ENCODE data around the gene MAPK8IP1.

MAPK8IP1 gene

DNA sequence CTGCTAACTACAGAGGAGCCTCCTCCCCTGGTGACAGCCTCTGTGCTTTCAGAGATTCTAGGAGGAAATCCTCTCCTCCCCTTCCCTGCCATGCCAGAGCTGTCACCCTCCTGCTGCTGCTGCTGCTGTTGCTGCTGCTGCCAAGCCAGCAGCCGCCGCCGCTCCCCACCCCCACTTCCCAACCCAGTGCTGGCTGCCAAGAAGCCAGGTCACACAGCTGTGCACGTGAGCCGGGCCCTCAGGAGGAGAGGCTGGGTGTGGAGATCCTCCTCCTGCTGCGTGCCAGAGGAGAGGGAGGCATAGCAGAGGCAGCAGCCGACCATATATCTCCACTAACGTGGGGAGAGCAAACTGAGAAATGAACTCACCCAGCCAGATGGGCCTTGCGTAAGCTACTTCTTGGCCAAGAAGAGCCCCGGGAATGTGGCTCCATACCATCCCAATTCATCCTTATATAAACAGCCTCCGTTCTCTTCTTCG is 25.8 kb upstream of the MAPK8IP1 start:
- DNase-seq (ENCODE audit: low read depth in 4 of 4, low spot score in 1 of 4), result no peak

DNA sequence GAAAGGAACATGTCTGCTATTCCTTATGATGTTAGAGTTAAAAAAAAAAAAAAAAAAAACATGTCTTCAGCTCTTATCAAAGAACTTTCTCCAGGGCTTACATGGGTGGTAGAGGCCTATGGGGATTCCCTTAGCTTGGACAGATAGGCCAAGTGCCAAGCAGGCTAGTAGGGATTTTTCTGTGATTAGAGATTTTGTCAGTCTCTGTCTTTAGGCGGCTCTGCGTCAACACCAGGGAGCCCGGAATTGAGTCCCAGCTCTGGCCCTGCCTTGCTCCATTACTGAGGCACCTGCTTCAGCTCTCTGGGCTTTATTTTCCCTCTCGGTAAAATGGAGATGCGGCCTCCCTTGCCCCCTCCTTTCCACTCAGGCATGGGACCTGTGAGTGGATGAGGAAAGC is 25.1 kb upstream of the MAPK8IP1 start:
- no peak for DNase-seq (ENCODE audit: low read depth in 4 of 4, low spot score in 1 of 4)

DNA sequence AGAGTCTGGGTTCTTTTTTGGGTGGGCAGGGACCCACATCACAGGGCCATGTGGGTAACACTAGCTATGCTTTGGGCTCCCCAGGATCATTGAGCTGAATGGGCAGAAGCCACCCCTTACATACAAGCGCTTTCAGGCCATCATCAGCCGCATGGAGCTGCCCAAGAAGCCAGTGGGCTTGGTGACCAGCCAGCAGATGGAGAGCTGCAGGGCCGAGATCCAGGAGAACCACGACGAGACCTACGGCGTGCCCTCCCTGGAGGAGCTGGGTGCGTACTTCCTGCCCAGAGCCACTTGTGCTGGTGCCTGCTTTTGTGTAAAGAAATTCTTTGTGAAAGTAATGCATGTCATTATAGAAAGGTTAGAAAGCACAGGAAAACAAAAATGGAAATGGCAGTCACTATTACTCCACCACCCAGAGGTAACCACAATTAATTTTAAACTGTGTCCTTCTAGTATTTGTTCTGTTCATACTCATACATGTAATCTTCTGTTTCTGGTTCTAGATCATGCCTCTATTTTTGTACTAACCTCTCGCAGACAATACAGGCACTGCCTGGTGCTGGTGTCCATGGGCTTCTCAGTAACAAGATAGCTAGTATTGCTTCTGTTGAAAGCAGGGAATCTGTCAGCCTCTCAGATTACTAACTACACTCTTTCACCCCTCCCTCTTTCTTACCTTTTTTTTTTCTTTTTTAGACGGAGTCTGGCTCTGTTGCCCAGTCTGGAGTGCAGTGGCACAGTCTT is 24.5 kb upstream of the MAPK8IP1 start:
- DNase-seq (ENCODE audit: low read depth in 4 of 4, low spot score in 1 of 4), result no peak

DNA sequence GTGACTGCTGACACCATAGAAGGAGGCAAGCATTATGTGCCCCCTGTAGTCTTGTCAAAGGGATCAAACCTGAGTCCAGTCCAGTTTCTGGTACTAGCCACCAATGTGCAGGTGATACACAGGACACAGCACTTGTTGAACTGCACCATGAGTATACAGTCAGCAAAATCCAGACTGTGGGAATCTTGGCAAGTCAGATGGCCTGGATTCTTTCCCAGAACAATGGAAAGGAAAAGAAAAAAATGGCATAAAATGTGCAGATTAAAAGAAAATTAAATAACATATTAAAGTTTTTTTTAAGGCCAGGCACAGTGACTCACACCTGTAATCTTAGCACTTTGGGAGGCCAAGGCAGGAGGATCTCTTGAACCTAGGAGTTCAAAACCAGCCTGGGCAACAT is 21.4 kb upstream of the MAPK8IP1 start:
- no peak for DNase-seq (ENCODE audit: low read depth in 4 of 4, low spot score in 1 of 4)

DNA sequence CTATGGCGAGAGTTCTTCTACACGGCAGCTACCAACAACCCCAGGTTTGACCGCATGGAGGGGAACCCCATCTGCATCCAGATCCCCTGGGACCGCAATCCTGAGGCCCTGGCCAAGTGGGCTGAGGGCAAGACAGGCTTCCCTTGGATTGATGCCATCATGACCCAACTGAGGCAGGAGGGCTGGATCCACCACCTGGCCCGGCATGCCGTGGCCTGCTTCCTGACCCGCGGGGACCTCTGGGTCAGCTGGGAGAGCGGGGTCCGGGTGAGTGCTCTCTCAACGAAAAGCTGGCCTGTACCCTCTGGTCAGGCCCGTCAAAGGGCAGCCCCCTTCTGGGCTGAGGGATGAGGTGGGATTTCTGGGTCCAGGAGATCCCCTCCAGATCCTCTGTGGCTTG is 15.9 kb upstream of the MAPK8IP1 start:
- no peak for DNase-seq (ENCODE audit: low read depth in 4 of 4, low spot score in 1 of 4)

DNA sequence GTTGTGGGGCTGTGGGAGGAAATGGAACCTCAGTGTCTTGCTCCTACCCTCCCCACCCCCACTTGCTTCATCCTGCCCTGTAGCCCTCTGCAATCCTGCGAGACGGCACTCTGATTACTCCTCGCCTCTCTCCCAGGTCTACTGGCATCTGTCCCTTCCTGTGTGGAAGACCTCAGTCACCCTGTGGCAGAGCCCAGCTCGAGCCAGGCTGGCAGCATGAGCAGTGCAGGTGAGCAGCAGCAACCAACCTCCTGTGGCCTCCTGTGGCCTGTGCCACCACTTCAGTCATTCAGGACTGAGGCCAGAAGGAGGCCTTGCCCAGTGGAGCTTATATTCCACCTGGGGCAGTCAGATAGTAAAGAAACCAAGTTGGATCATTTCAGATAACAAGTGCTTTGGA is 14.7 kb upstream of the MAPK8IP1 start:
- DNase-seq (ENCODE audit: low read depth in 4 of 4, low spot score in 1 of 4), result no peak

DNA sequence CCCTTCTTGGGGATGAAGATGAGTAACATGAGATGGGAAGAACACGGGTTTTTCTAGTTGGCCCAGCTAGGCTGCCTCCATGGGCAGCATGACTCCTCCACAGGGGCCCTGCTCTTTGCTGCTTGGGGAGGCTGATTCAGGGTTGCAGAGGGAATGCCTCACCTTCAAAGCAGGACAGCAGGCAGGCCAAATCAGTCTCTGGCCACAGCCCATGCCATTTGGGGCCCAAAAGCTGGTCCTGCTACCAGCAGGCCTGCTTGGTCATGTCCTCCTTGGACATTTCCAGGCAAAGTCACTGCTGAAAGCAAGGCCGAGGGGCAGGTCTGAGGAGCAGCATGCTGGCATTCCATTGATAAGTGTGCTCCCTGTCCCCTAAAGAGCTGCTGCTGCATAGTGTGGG is 13.8 kb upstream of the MAPK8IP1 start:
- no peak for DNase-seq (ENCODE audit: low read depth in 4 of 4, low spot score in 1 of 4)

DNA sequence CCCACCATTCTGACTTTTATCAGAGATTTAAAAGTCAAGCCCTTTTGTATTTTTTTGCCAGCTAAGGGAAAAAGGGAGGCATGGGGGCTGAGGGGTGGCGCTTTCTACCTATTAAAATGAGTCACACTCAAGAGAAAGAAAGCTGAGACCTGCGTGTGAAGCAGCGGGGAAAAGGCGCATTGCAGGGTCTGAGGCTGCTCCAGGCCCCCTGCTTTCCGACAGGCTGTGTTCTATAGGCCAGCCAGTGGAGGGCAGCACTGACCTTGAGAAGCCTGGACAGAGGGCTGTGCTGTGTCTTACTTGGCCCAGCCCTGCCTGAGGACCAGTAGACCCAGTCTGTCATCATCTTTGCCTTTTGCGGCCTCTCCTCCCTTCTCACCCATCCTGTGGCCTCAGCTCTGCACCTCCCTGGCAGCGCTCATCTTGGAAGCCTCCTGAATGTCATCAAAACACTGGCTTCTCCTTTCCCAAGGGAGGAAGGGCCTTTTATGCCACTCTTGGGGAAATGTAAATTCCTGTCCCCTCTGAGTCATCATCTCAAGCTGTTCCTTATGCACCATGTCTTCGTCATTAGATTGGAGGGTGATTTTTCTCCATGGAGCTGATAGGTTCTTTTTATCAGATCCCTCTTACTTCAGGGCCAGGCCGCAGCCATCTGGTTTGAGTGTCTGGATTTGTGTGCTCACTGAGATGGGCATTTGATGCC is 12.6 kb upstream of the MAPK8IP1 start:
- no peak for DNase-seq (ENCODE audit: low read depth in 4 of 4, low spot score in 1 of 4)

DNA sequence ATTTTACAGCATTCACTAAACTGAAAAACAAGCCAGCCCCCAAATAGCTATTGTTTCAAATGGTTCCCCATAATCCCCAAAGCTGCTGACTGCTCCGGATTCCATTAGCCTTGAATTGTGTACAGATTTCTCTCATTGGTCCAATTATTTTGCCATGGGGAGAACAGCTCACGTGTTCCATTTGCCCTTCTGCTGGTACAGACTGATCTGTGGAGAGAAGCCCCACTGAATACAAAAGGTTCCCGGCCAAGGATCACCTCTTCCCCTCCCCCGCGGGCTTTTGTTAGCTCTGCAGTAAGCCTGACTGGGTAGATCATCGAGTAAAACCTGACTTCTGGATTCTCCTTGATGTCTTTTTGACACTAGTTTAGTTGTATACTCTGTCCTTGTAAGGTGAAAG is 9.1 kb upstream of the MAPK8IP1 start:
- DNase-seq (ENCODE audit: low read depth in 4 of 4, low spot score in 1 of 4), result no peak

DNA sequence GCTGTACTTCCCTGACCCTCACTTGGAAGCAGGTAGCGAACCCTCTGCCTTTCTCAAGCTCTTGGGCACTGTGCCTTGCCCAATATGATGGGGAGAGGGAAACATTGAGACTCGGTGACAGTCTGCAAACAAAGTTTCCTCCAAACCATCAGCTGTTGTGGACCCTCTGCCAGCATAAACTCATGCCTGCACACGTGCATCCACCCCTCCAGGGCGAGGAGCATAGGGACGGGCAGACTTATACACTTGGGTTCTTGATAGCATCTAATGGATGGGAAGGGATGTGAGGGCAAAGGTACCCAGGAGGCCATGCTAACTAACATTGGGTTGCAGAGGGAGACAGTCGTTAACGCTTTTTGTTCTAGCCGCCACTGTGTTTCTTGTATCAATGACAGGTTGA is 8.2 kb upstream of the MAPK8IP1 start:
- no peak for DNase-seq (ENCODE audit: low read depth in 4 of 4, low spot score in 1 of 4)

DNA sequence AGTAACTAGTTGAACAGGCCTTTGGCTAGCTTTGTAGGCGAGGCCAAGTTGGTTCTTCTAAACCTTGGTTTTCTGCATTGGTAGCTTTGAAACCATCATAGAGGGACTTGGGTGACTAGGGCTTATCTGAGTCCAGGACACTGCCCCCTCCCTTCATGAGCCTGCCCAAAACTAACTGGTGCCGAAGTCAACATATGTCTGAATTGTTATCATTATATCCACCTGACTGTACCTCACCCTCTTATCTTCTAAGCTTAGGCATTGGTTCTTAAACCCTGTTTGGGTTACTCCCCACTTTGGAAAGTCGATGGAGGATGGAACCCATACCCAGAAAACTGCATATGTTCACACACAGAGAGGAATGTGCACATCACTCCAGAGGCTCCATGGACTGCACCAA is 7.6 kb upstream of the MAPK8IP1 start:
- DNase-seq (ENCODE audit: low read depth in 4 of 4, low spot score in 1 of 4), result no peak

DNA sequence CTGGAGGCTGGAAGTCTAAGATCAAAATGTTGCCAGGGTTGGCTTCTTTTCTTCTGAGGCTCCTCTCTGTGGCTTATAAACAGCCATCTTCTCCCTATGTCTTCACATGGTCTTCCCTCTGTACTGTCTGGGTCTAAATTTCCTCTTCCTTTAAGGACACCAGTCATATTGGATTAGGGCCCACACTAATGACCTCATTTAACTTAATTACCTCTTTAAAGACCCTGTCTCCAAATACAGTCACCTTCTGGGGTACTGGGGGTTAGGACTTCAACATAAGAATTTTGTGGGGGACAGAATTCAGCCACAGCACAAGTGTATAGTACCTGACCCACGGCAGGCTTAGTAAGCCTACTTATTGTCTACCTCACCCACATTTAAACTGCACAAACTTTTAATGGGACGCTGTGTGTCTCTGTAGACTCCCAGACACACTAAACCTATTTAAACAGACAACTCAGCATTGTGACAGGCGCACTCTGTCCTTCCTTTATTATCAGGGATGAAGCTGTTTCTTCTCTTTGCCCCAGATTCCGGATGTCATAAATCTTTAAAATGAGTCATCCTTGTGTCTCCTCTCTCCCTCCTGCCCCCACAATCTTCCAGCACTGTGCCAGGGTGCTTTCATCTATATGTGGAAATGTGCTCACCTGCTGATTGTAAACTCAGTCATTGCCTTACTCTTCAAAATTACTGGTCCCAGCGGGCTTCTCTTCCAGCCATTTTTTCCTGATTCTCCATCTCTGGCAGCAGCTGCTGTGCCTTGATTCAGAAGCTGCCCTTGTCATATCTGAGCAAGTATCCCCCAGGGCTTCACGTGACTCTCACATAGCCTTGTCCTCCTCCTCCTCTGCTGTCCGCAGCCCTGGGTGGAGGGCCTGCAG is 5.4 kb upstream of the MAPK8IP1 start:
- DNase-seq (ENCODE audit: low read depth in 4 of 4, low spot score in 1 of 4), result no peak

DNA sequence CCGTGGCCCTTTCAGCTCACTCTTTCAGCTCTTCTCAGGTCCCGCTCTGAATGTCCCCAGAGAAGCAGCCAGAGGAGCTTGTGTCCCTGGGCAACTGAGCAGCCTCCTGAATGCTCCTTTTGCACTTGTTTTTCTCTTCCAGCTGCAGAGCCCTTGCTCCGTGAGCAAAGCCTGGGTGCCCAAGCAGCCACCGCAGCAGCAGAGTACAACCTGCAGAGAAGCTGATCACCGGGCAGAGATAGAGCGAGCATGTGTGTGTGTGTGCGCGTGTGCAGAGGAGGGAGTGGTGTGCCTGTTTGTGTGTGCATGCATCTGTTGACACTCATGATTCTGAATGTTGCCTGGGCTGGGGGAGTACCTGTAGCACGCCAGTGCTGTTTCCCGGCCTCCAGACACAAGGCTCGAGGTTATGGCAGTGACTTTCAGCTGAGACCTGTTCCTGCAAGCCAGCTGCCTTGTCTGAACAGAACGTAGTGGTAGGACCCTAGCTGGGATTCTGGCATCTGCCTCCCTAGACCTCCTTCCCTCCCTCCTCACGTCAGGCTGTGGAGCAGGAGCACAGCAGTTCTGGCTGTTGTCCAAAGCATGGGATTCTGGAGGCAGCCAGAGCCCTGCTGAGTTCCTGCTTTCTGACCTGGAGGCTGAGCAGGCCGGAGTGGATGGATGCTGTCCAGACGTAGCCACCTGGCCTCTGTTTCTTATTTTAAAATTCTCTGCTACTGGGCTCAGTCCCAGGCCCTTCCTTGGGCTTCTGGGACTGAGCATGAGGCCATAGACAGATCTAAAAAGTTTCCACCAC is 4.5 kb upstream of the MAPK8IP1 start:
- no peak for DNase-seq (ENCODE audit: low read depth in 4 of 4, low spot score in 1 of 4)

DNA sequence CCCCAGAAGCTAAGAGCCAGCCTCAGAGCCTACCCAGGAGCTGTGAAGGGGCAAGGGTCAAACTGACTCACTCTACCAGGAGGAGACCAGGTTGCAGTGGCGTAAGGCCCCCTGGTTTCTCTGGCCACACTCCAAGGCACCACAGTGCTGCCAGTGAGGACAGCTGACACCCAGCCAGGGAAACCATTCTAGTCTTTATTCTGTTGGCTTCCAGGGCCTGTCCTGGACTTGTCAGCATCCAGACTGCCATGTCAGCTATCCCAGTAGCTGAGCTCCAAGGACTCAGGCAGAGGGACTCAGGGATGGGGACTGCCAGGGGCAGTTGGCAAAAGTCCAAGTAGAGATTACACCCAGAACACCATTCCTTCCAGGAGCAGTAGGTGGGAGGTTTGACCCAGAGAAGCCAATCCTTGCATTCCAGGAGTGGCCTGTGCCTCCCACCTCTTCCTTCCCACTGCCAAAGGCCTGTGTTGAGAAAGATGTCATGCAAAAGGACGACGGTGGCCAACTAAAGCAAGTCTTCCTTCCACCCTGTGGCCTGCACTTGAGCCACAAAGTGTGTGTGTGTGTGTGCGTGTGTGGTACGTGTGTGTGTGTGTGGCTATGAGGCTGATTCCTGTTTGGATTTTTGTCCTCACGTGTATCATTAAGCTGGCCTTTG is 3.6 kb upstream of the MAPK8IP1 start:
- DNase-seq (ENCODE audit: low read depth in 4 of 4, low spot score in 1 of 4), result no peak

DNA sequence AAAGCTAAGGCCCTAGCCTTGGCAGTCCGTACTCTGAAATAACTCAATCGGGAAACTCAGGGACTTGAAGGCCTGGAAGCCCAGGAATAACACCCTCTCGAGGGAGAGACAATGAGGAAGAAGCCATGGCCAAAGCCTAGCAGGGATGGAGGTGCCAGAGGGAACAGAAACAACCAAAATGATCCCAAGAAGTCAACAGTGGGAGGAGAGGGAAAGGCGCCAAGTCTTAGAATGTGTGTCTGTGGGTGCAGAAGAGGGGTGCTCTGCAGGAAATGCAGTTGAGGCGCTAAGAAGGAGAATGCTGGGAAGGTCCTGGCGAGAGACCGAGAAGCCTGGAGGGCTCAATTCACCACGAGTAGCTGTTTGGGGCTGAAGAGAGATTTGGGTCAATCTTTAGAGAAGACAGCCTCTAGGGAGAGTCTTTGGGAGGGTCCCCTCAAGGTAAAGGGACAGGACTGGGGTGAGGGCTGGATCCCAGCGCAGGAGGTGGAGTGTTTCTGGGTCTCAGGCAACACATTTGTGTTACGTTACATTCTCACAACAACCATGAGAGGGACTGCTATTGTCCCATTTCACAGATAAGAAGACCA is 760 bp upstream of the MAPK8IP1 start:
- DNase-seq (ENCODE audit: low read depth in 4 of 4, low spot score in 1 of 4), result no peak

DNA sequence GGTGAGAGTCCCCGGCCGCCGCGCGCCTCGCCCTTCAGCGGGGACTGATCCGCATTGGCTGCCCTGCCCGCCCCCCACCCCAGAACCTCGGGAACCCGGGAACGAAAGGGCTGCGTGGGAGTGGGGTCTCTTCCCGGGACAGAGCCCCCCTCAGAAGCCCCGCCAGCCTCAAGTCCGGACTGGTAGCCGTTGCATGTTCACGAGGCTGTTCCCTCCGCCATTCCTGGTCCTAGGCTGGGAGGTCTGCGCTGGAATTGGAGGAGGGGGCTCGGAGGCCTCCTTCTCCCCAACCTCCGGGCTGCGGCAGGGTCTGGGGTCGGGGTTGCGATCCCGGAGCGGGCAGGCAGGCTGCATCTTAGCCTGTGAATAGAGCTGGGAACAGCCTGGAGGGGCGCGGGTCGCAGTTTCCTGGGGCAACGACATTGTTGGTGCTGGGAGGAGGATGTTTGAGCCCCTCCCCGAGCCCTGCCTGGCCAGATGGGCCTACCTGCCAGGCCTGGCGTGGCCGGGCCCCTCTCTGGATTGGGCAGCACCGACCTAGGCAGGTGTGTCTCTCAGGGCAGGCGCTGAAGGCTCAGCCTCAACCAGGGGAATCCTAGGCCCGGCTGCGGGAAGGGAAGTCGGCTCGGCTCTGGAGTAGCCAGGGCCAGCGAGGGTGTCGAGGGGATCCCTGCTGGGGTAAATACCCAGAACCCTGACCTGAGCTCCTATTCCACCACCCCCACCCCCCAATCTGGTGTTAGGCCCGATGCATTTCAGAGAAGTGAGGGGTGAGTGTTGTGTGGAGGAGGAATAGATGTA is 670 bp downstream of the MAPK8IP1 start:
- DNase-seq (ENCODE audit: low read depth in 4 of 4, low spot score in 1 of 4), result no peak

DNA sequence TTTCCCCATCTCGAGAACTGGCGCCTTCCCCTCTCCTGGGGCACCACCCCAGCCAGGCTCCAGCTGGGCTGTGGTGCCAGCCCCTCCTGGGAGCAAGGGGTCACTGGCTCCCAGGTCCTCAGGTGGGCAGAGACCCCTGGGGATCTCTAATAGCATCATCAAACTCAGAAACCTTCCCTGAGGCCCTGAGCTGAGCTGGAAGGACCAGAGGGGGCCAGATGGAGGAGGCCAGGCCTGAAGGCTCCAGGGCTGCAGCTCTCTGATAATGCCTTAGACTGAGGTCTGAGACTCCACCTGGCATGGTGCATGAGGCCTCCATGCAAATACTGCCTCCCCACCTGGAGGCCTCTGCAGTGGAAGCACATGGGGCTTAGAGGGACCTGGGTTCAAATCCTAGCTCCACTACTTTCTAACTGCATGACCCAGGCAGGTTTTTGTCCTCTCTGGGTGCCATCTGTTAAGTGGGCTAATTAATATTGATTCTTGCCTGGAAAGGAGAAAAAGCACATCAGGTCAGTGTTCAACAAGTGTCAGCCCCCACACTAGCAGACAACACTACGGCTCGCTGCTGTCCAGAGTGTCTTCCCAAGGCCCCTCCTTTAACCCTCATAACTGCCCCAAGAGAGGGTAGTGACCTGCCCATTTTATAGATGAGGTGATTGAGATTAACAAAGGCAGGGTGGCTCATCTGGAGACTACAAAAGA is 1.5 kb downstream of the MAPK8IP1 start:
- no peak for DNase-seq (ENCODE audit: low read depth in 4 of 4, low spot score in 1 of 4)

DNA sequence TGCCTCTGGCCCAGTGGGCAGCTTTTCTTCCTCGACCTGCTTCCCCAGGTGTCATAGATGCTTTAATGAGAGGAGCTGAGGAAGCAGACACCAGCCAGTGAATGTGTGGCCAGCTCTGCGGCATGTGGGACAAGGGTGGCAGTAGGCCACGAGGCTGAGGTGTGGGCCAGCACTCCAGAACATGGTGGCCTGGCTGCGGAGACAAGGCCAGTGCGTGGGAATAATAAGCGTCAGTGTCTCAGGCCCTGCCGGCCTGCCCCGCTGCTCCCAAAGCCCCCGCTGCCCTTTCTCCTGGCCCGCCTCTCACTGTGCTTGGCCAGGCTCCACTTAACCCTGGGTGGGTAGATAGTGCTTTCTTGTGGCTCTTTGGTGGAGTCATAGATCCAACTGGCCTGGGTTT is 2.1 kb downstream of the MAPK8IP1 start:
- DNase-seq (ENCODE audit: low read depth in 4 of 4, low spot score in 1 of 4), result no peak

DNA sequence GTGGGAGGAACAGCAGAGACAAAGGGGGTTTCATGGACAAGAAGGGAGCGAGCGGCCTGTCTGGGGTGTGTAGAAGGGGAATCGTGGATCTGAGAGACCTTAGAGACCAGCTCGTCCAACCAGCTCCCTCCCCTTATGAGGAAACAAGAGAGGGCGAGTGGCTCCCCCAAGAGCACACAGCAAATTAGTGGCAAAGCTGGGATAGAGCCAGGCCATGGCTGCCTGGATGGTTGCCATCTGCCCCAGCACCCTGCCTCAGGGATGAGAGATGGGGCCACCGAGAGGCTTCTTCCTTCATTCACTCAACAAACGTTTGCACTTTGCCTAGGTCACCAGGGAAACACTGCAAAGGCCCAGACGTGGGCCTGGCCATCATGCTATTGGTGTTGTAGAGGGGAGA is 4.1 kb downstream of the MAPK8IP1 start:
- no peak for DNase-seq (ENCODE audit: low read depth in 4 of 4, low spot score in 1 of 4)
